AG04449 (cell line): ENCODE results near the gene ATF2.

Source experiments
- CTCF ChIA-PET: fragments of 350-600 bp; formaldehyde crosslinking; extraction: SDS; loops from one replicate; lab custom pipeline; 2021; ENCODE audit warnings: antibody characterized with exemption; lab: Yijun Ruan, JAX
- POLR2A ChIA-PET: fragments of 400-600, 350-600 bp; formaldehyde crosslinking; extraction: SDS; loops from one replicate; lab custom pipeline; 2020; ENCODE audit warnings: antibody characterized with exemption, inconsistent platforms; lab: Yijun Ruan, JAX
- DNase-seq: peaks from one replicate; pipeline ENCODE4 v3.0.0-alpha.2; 2010; ENCODE audit warnings: low read depth, low spot score
- H3K4me3 ChIP-seq: 2 replicates; pipeline ENCODE4 v1.5.1; 2011; ENCODE audit warnings: low read depth, mild to moderate bottlenecking, control low read depth, low read length
- CTCF ChIP-seq: IDR thresholded peaks from one replicate; pipeline ENCODE4 v1.5.1; 2011; ENCODE audit warnings: mild to moderate bottlenecking, moderate library complexity, low read length, control low read depth, inconsistent platforms; ENCODE audit not compliant: insufficient read depth; ENCODE audit errors: missing control alignments

Gene ATF2

DNA sequence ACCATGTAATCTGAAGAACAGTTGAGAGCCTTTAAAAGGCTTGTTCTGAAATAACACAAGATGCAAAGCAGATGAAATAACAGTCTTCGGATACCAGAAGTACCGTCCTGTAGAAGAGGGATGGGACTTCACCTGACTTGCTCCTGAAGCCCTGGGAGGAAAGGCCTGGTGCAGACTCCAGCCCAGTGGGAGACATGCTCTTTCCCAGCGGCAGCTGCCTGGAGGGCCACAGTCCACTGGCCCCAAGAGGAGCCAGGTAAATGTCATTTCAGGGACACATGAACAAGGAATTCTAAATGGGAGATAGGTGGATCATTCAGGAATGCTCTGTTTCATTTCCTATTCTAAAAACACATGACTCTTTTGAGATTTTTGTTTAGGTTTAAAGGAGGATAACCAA lies 140.2 kb downstream of the ATF2 start:
- no peak for TF ChIP-seq CTCF
- H3K4me3 ChIP-seq = no peak overlapping the region
- ChIA-PET POLR2A (interaction anchor here (0.5 kb wide), 1 partner anchor 10 kb away, joined by 4 read pairs; no protein-coding TSS in a partner anchor), CTCF (no interaction called here)
- no peak for DNase-seq

DNA sequence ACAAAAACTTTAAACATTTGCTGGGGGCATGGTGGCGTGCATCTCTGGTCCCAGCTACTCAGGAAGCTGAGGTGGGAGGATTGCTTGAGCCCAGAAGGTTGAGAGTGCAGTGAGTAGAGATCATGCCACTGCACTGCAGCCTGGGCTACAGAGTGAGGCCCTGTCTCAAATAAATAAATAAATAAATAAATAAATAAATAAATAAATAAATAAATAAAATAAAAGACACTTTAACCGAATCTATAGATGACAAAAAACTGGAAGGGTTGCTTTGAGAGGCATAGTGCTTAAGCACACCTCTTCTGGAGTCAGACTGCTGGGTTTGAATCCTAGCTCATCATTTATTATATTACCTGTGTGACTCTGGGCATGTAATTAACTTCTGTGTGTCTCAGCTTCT lies 141.6 kb downstream of the ATF2 start:
- no peak overlapping the region for H3K4me3 ChIP-seq
- ChIA-PET CTCF (interaction anchor here (1.0 kb wide), 2 partner anchors 9 to 329 kb away, joined by 5 to 6 read pairs; no protein-coding TSS in a partner anchor), POLR2A (no interaction called here)
- no peak for TF ChIP-seq CTCF
- no peak for DNase-seq

DNA sequence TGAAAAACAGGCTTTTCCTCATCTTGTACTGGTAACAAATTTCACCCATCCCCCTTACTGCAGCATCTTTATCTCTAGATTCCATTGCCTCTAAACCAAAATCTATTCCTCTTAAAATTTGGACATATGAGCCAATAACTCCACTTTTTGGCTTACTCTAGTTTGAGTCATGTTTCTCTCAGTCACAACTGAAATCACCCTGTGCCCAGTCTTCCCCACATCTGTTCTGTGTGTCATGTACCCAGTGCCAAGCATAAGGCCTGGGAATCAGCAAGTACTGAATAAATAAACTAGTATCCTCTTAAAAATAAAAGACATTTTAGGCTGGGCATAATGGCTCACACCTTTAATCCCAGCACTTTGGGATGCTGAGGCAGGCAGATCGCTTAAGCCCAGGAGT lies 142.1 kb downstream of the ATF2 start:
- ChIA-PET POLR2A (no interaction called here), CTCF (interaction anchor here (1.0 kb wide), 2 partner anchors 10 to 328 kb away, joined by 5 to 6 read pairs; no protein-coding TSS in a partner anchor)
- TF ChIP-seq CTCF = no peak
- DNase-seq = no peak
- H3K4me3 ChIP-seq = no peak overlapping the region

DNA sequence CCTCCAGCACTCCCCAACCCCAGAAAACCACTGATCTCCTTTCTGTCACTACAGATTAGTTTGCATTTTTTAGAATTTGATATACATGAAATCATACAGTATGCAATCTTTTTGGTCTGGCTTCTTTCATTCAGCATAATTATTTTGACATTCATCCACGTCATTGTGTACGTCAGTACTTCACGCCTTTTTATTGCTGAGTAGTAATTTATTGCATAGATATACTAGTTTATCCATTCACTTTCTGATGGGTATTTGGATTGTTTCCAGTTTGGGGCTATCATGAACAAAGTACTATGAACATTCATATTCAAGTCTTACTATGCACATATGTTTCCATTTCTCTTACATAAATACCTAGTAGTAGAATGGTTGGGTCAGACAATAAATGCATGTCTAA lies 142.8 kb downstream of the ATF2 start:
- POLR2A ChIA-PET = no interaction called here
- CTCF ChIA-PET = no interaction called here
- no peak overlapping the region for H3K4me3 ChIP-seq
- TF ChIP-seq CTCF = no peak
- DNase-seq = no peak

- CTCF ChIA-PET = interaction anchor here (0.6 to 2.0 kb wide), 6 partner anchors 9 to 274 kb away, joined by 3 to 9 read pairs (median 3); partner anchors contain the start of gene CHN1
- DNase-seq = no peak
- POLR2A ChIA-PET = no interaction called here
- no peak for TF ChIP-seq CTCF
- no peak overlapping the region for H3K4me3 ChIP-seq
These were observed 145.1 kb downstream of the ATF2 start for GRCh38 chr2:175022923-175023322.
